Lower leg skin (tissue), 4 donors: ENCODE results near the gene CLUH. TPM values are rescaled to one million over a fixed set of nuclear protein-coding genes. Genes with fewer than 3 reads are reported as not detected.

Experiments used
- DNase-seq, 2 donors: peaks; one replicate each; pipeline ENCODE4 v3.0.0-alpha.2; 2019; ENCODE audit warnings: low spot score in 2 of 2
- H3K4me3 ChIP-seq: fragments of 200-600 bp; sonication (generic); 2 replicates; pipeline ENCODE4 v1.5.1; 2017; ENCODE audit warnings: mild to moderate bottlenecking, low read depth; ENCODE audit not compliant: poor library complexity, severe bottlenecking
- POLR2A ChIP-seq, 2 donors: fragments of 450-650 bp; IDR thresholded peaks; one replicate each; pipeline ENCODE4 v1.6.1; 2016 to 2017; ENCODE audit warnings: antibody characterized with exemption in 2 of 2, mild to moderate bottlenecking in 1 of 2, moderate library complexity in 1 of 2
- WGBS, 2 donors: methylation state at CpG; one replicate each; pipeline ENCODE4 v1.1.5; 2018; 5-methylcytosine and 5-hydroxymethylcytosine counted together
- intact Hi-C: fragments of 100-400 bp; cut with DNase I; formaldehyde crosslinking; loops from one replicate; pipeline ENCODE4 v1.15.0; 2023; ENCODE audit warnings: low total_unique reads
- total RNA-seq, 4 donors: library from RNA; depleted of rRNA; stranded (reverse); fragments of >200 nt; gene quantifications; one replicate each; pipeline ENCODE4 v1.1.0, GENCODE V29; 2016
- TF ChIP-seq, protein P1 (sequence below), 3 donors: fragments of 450-650 bp; IDR thresholded peaks; one replicate each; pipeline ENCODE4 v1.5.1; 2016; ENCODE audit warnings: antibody characterized with exemption in 3 of 3, mild to moderate bottlenecking in 3 of 3, moderate library complexity in 2 of 3

The CLUH gene
- total RNA-seq, 4 donors from 2014 or later: 99.3 to 178 (median 117) TPM

DNA sequence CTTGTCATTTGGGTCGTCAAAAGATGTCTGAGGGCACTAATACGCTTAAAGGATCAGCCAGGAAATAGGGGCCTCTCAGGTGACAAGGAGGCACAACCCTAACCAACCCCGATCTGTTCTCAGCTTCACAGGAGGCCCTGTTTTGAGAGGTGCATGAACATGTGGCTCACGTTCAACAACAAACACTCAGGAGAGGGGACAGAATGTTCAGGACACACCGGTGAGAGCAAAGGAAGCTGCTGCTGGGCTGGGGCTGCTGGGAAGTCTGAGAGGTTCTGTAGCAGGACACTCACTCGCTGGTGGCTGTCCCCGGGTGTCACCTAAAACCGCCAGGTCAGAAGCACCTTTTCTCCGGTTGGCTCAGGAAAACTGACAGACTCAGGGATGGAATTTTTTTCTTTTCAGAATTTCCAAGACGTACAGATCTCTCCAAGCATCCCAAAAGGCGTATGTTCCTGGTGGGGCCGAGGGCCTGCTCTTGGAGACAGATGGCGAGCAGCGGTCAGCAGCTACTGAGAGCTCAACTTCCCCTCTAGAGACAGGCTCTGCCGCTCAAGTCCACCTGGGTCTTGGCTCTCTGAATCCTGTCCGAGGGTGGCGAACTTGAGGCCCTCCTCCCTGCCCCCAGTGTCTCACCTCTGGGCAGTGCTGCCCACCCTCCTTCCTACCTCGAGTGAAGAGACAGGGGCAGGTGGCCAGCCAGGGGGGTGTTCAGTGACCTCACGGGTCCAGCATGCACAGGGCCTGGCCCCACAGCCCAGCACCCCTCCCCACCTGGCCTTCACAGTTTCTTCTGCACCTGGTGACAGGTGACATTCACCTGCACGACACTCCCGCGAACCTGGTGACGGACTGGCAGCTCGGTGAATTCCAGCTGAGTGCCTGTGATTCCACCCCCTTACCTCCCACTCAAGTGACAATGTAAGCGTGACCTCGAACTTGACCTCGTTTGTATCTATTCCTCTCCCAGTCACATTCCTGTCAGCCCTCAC is 22.9 kb downstream of the CLUH start:
- no peak for TF ChIP-seq POLR2A (IDR thresholded peaks at IDR 0.05)
- TF ChIP-seq, protein P1, sequence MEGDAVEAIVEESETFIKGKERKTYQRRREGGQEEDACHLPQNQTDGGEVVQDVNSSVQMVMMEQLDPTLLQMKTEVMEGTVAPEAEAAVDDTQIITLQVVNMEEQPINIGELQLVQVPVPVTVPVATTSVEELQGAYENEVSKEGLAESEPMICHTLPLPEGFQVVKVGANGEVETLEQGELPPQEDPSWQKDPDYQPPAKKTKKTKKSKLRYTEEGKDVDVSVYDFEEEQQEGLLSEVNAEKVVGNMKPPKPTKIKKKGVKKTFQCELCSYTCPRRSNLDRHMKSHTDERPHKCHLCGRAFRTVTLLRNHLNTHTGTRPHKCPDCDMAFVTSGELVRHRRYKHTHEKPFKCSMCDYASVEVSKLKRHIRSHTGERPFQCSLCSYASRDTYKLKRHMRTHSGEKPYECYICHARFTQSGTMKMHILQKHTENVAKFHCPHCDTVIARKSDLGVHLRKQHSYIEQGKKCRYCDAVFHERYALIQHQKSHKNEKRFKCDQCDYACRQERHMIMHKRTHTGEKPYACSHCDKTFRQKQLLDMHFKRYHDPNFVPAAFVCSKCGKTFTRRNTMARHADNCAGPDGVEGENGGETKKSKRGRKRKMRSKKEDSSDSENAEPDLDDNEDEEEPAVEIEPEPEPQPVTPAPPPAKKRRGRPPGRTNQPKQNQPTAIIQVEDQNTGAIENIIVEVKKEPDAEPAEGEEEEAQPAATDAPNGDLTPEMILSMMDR (IDR thresholded peaks at IDR 0.05): no peak
- WGBS, 2 donors: 76 to 80% methylated on average over 27 of the region's 27 CpGs

DNA sequence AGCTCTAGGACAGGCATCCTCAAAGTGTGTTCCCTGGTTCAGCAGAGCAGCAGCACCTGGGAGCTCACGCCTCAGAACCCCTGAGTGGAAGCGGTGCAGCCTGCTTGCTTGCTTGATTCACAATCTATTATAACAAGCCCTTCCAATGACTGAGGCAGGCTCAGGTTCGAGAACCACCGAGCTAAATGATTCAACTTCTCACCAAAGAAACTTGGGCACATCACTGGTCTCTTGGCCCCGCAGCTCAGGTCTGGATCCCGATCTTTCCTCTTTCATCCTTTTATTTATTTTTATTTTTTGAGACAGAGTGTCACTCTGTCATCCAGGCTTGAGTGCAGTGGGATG is 24.5 kb downstream of the CLUH start:
- 56 to 68% methylated on average over 6 of the region's 6 CpGs for WGBS, 2 donors
- peak in 1 of 2 donors; percentile 72 for DNase-seq
- TF ChIP-seq, protein P1 (IDR thresholded peaks at IDR 0.05): no peak
- no peak for TF ChIP-seq POLR2A (IDR thresholded peaks at IDR 0.05)
- intact Hi-C loops: no loop called here
- no peak overlapping the region for H3K4me3 ChIP-seq

More for the DNA sequence above, 22.9 kb downstream of the CLUH start:
- DNase-seq: peak in 1 of 2 donors; percentile 81
- no peak overlapping the region for H3K4me3 ChIP-seq
- intact Hi-C loops: no loop called here

DNA sequence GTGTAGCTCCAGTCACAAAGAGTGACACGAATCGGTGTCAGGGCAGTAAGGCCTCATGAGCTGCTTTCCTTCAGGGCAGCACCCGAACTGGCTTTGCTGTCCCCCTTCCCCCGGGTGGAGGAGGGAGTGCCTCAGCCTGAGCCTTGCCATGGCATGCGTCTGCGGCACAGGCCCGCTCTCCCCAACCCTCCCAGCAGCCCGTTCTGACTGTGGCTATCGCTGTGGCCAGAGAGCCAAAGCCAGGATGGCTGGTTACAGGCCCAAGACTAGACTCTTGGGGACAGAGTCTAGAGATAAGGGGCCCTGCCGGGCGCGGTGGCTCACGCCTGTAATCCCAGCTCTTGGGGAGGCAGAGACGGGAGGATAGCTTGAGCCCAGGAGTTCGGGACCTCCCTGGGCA is 25.9 kb downstream of the CLUH start:
- H3K4me3 ChIP-seq: no peak overlapping the region
- TF ChIP-seq POLR2A (IDR thresholded peaks at IDR 0.05): no peak
- TF ChIP-seq, protein P1 (IDR thresholded peaks at IDR 0.05): no peak
- peak in 1 of 2 donors; percentile 81 for DNase-seq
- WGBS, 2 donors: 58 to 78% methylated on average over 15 of the region's 15 CpGs
- intact Hi-C loops: no loop called here

GRCh38 chr17:2684549-2684948 is 27.0 kb downstream of the CLUH start:
- 90 to 94% methylated on average over 17 to 18 of the region's 18 CpGs for WGBS, 2 donors
- peak in 1 of 2 donors; percentile 83 for DNase-seq
- no peak overlapping the region for H3K4me3 ChIP-seq
- intact Hi-C loops: no loop called here
- TF ChIP-seq POLR2A (IDR thresholded peaks at IDR 0.05): no peak
- TF ChIP-seq, protein P1 (IDR thresholded peaks at IDR 0.05): no peak

DNA sequence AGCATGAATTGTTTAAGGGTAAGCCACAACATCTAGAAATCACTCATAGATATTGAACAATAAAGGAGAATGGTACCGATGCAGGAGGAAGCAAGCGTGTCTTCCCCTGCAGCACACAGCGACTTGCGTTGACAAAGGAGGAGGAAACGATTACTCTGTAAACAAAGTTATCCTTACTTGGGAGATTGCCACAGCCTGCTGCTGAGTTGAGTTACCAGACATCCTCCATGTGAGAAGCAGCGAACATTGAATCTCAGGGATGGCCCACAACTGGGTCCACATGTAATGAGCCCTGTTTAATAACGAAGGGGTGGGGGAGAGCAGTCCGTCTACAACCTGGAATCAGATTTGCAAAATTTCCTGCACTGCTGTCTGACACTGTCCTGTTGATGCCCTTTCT is 27.7 kb downstream of the CLUH start:
- no peak for DNase-seq
- H3K4me3 ChIP-seq: no peak overlapping the region
- intact Hi-C loops: no loop called here
- TF ChIP-seq, protein P1 (IDR thresholded peaks at IDR 0.05): no peak
- no peak for TF ChIP-seq POLR2A (IDR thresholded peaks at IDR 0.05)
- WGBS, 2 donors: 79 to 84% methylated on average over 8 of the region's 8 CpGs
